ENCODE measurements around the gene ZNF600. TPM values are rescaled to one million over a fixed set of nuclear protein-coding genes. Genes with fewer than 3 reads are reported as not detected.
A peak's percentile ranks its signal among the peaks of the same experiment; 100 is the strongest.
"Not testable (repeated sequence)": the region's sequence is repeated elsewhere in the genome, so short reads cannot be mapped to it uniquely, and the experiment has no call there.

ZNF600 gene
- total RNA-seq, result 10 to 100 TPM; 16.9 to 17.5 TPM

- Mint-ChIP-seq H3K36me3 (ENCODE audit: low read depth) (peaks cover 49% of the 10 kb centered on the region), H3K4me3 (peak within 1 kb of the TSS; percentile 87), H3K9me3 (peaks cover 44% of the 10 kb centered on the region), H3K27ac (peak within 1 kb of the TSS; percentile 59), H3K4me1 (peaks cover 33% of the 10 kb centered on the region)
- CTCF ChIA-PET, H3K27me3 Mint-ChIP-seq: not testable (repeated sequence)
- peak; percentile 88 for DNase-seq
- POLR2A ChIA-PET, result interaction anchor here (1.0 kb wide), 1 partner anchor 417 kb away, joined by 3 read pairs; the partner anchor contains the start of gene ZNF880
Observed at GRCh38 chr19:52786464-52787354, at the start of gene ZNF600. TSS of gene ZNF600 (minus strand) at chr19:52786791. CDS start at chr19:52778888, 7,903 bp downstream.

GRCh38 chr19:52834289-52834688 lies 47.7 kb upstream of the ZNF600 start:
- POLR2A ChIA-PET, H3K27ac Mint-ChIP-seq, DNase-seq, H3K4me3 Mint-ChIP-seq, CTCF ChIA-PET, H3K27me3 Mint-ChIP-seq, H3K4me1 Mint-ChIP-seq: not testable (repeated sequence)
- Mint-ChIP-seq H3K36me3 (ENCODE audit: low read depth) (peaks cover 44% of the 10 kb centered on the region), H3K9me3 (peaks cover 53% of the 10 kb centered on the region)

- CTCF ChIA-PET, DNase-seq, H3K27me3 Mint-ChIP-seq, H3K4me3 Mint-ChIP-seq, POLR2A ChIA-PET, H3K27ac Mint-ChIP-seq, H3K4me1 Mint-ChIP-seq: not testable (repeated sequence)
- peaks cover 48% of the 10 kb centered on the region for H3K9me3 Mint-ChIP-seq
- peaks cover 39% of the 10 kb centered on the region for H3K36me3 Mint-ChIP-seq (ENCODE audit: low read depth)
Observed at GRCh38 chr19:52833541-52833940, 47.0 kb upstream of the ZNF600 start.

GRCh38 chr19:52829866-52830265 lies 43.3 kb upstream of the ZNF600 start:
- DNase-seq, CTCF ChIA-PET, POLR2A ChIA-PET, H3K27ac Mint-ChIP-seq, H3K27me3 Mint-ChIP-seq, H3K4me1 Mint-ChIP-seq, H3K4me3 Mint-ChIP-seq: not testable (repeated sequence)
- Mint-ChIP-seq H3K9me3 (peaks cover 33% of the 10 kb centered on the region), H3K36me3 (ENCODE audit: low read depth) (peaks cover 12% of the 10 kb centered on the region)

- Mint-ChIP-seq H3K4me3 (no peak overlapping the region), H3K9me3 (peaks cover 31% of the 10 kb centered on the region), H3K4me1 (peaks cover 9% of the 10 kb centered on the region), H3K27me3 (no peaks in the 10 kb centered on the region), H3K27ac (no peak overlapping the region), H3K36me3 (ENCODE audit: low read depth) (peaks cover 19% of the 10 kb centered on the region)
- CTCF ChIA-PET, result no interaction called here
- POLR2A ChIA-PET, result no interaction called here
- no peak for DNase-seq
Observed at GRCh38 chr19:52825765-52826164, 39.2 kb upstream of the ZNF600 start.

GRCh38 chr19:52823676-52824075 lies 37.1 kb upstream of the ZNF600 start:
- CTCF ChIA-PET, result no interaction called here
- DNase-seq, result no peak
- H3K27ac Mint-ChIP-seq, result no peak overlapping the region
- H3K4me1 Mint-ChIP-seq, result peaks cover 18% of the 10 kb centered on the region
- H3K4me3 Mint-ChIP-seq, result no peak overlapping the region
- H3K9me3 Mint-ChIP-seq, result peaks cover 32% of the 10 kb centered on the region
- no peaks in the 10 kb centered on the region for H3K27me3 Mint-ChIP-seq
- H3K36me3 Mint-ChIP-seq (ENCODE audit: low read depth), result peaks cover 31% of the 10 kb centered on the region
- POLR2A ChIA-PET, result no interaction called here

GRCh38 chr19:52821204-52821960 lies 34.8 kb upstream of the ZNF600 start, which contains the start of gene ZNF28:
TSS of gene ZNF28 (minus strand) at chr19:52821633. CDS start at chr19:52817958, 3,675 bp downstream.
- Mint-ChIP-seq H3K4me3 (peak within 1 kb of the TSS; percentile 91), H3K9me3 (peaks cover 35% of the 10 kb centered on the region), H3K36me3 (ENCODE audit: low read depth) (peaks cover 53% of the 10 kb centered on the region), H3K27ac (peak within 1 kb of the TSS; percentile 62), H3K4me1 (peaks cover 18% of the 10 kb centered on the region)
- H3K27me3 Mint-ChIP-seq, CTCF ChIA-PET: not testable (repeated sequence)
- DNase-seq, result peak; percentile 70
- POLR2A ChIA-PET, result interaction anchor here (0.9 to 1.0 kb wide), 2 partner anchors 34 to 337 kb away, joined by 3 to 4 read pairs; no protein-coding TSS in a partner anchor

GRCh38 chr19:52820472-52821203 lies 34.0 kb upstream of the ZNF600 start:
- POLR2A ChIA-PET, result interaction anchor here (0.9 kb wide), 1 partner anchor 35 kb away, joined by 4 read pairs; no protein-coding TSS in a partner anchor
- Mint-ChIP-seq H3K9me3 (peaks cover 38% of the 10 kb centered on the region), H3K27ac (peak overlapping the region; percentile 62), H3K4me1 (peaks cover 18% of the 10 kb centered on the region), H3K36me3 (ENCODE audit: low read depth) (peaks cover 60% of the 10 kb centered on the region), H3K4me3 (peak overlapping the region; percentile 91)
- CTCF ChIA-PET, H3K27me3 Mint-ChIP-seq: not testable (repeated sequence)
- peak; percentile 26 for DNase-seq

GRCh38 chr19:52809801-52810200 lies 23.2 kb upstream of the ZNF600 start:
- Mint-ChIP-seq H3K4me1 (no peaks in the 10 kb centered on the region), H3K27me3 (no peaks in the 10 kb centered on the region), H3K36me3 (ENCODE audit: low read depth) (peaks cover 76% of the 10 kb centered on the region), H3K9me3 (peaks cover 27% of the 10 kb centered on the region), H3K27ac (no peak overlapping the region), H3K4me3 (no peak overlapping the region)
- DNase-seq, result no peak
- POLR2A ChIA-PET, result no interaction called here
- CTCF ChIA-PET, result no interaction called here

GRCh38 chr19:52799950-52800640 lies 13.5 kb upstream of the ZNF600 start:
- H3K27ac Mint-ChIP-seq, DNase-seq, H3K27me3 Mint-ChIP-seq, H3K4me1 Mint-ChIP-seq, H3K4me3 Mint-ChIP-seq, CTCF ChIA-PET, POLR2A ChIA-PET: not testable (repeated sequence)
- Mint-ChIP-seq H3K9me3 (peaks cover 78% of the 10 kb centered on the region), H3K36me3 (ENCODE audit: low read depth) (peaks cover 82% of the 10 kb centered on the region)

- no peak overlapping the region for H3K4me3 Mint-ChIP-seq
- peaks cover 27% of the 10 kb centered on the region for H3K4me1 Mint-ChIP-seq
- H3K27me3 Mint-ChIP-seq, result no peaks in the 10 kb centered on the region
- ChIA-PET CTCF (no interaction called here), POLR2A (no interaction called here)
- DNase-seq, result no peak
- no peak overlapping the region for H3K27ac Mint-ChIP-seq
- H3K36me3 Mint-ChIP-seq (ENCODE audit: low read depth), result peaks cover 39% of the 10 kb centered on the region
- peaks cover 53% of the 10 kb centered on the region for H3K9me3 Mint-ChIP-seq
Observed at GRCh38 chr19:52789440-52789839, 2.8 kb upstream of the ZNF600 start.

- Mint-ChIP-seq H3K4me3 (peak overlapping the region; percentile 87), H3K27ac (peak overlapping the region; percentile 31), H3K9me3 (peaks cover 47% of the 10 kb centered on the region), H3K4me1 (peaks cover 33% of the 10 kb centered on the region), H3K36me3 (ENCODE audit: low read depth) (peaks cover 50% of the 10 kb centered on the region), H3K27me3 (no peaks in the 10 kb centered on the region)
- POLR2A ChIA-PET, result no interaction called here
- CTCF ChIA-PET, result no interaction called here
- DNase-seq, result peak; percentile 16
Observed at GRCh38 chr19:52786078-52786463, 520 bp downstream of the ZNF600 start.
